Adrenal gland (tissue), 12 donors: Measurements from ENCODE around the gene KIAA2012. TPM values are rescaled to one million over a fixed set of nuclear protein-coding genes. Genes with fewer than 3 reads are reported as not detected.
A peak's percentile ranks its signal among the peaks of the same experiment; 100 is the strongest.

Experiments
- DNase-seq, 7 donors: peaks; one replicate each; pipeline ENCODE4 v3.0.0-alpha.2; 2019 to 2020
- H3K27ac ChIP-seq, 5 donors: fragments of 200-600 bp; sonication (generic) in 4 of 5; 1 replicate in 3 of 5; 2 replicates in 2 of 5; pipeline versions ENCODE4 v1.5.1 to v1.8.0; 2016 to 2020; ENCODE audit warnings: mild to moderate bottlenecking in 1 of 5
- H3K27me3 ChIP-seq: fragments of 200-600 bp; 2 replicates; pipeline ENCODE4 v1.8.0; 2021
- H3K36me3 ChIP-seq, 2 donors: fragments of 200-600 bp; replicated peaks in 1 of 2; 1 replicate in 1 of 2; 2 replicates in 1 of 2; pipeline versions ENCODE4 v1.5.1 to v1.8.0; 2018 to 2022
- H3K4me1 ChIP-seq, 2 donors: fragments of 200-600 bp; replicated peaks in 1 of 2; 1 replicate in 1 of 2; 2 replicates in 1 of 2; pipeline versions ENCODE4 v1.5.1 to v1.8.0; 2018 to 2021
- H3K4me3 ChIP-seq, 4 donors: fragments of 200-600 bp; sonication (generic) in 3 of 4; one replicate each; pipeline ENCODE4 v1.5.1; 2016 to 2018
- H3K9me3 ChIP-seq, 3 donors: fragments of 200-600 bp; sonication (generic) in 1 of 3; replicated peaks in 1 of 3; 1 replicate in 2 of 3; 2 replicates in 1 of 3; pipeline versions ENCODE4 v1.5.1 to v1.8.0; 2016 to 2021
- CTCF ChIP-seq, 6 experiments: fragments of 450-650 bp in 4 of 6; fragments of 200-600 bp in 2 of 6; sonication (generic) in 1 of 6; IDR thresholded peaks; 1 replicate in 5 of 6; 2 replicates in 1 of 6; pipeline versions ENCODE4 v1.5.1 to v1.8.0; 2016 to 2021; ENCODE audit warnings: antibody characterized with exemption in 6 of 6, mild to moderate bottlenecking in 2 of 6, moderate library complexity in 1 of 6
- POLR2A ChIP-seq, 2 donors: fragments of 450-650 bp; IDR thresholded peaks; one replicate each; pipeline ENCODE4 v1.6.1; 2017; ENCODE audit warnings: antibody characterized with exemption in 2 of 2, mild to moderate bottlenecking in 2 of 2, moderate library complexity in 1 of 2
- WGBS, 4 donors: extraction: QIAGEN DNeasy Blood & Tissue Kit in 2 of 4; methylation state at CpG; one replicate each; pipeline versions ENCODE4 v1.1.5 to v1.1.7; 2013 to 2017; 5-methylcytosine and 5-hydroxymethylcytosine counted together
- intact Hi-C, 2 donors: fragments of 100-400 bp; cut with DNase I; formaldehyde crosslinking; loops; one replicate each; pipeline versions ENCODE4 v1.14.1 to v1.15.0; 2022 to 2023
- polyA plus RNA-seq, 3 donors: library from polyadenylated mRNA; stranded (reverse); fragments of 200-250 nt in 2 of 3; fragments of 350-450 nt in 1 of 3; fragmentation: Illumina TruSeq in 1 of 3; extraction: RNeasy Lipid Tissue Mini Kit (QIAGEN cat#74804) in 1 of 3; gene quantifications; one replicate each; pipeline ENCODE4 v1.2.3, GENCODE V29; 2013 to 2014
- total RNA-seq, 9 donors: library from RNA; depleted of rRNA in 4 of 9; stranded (reverse); fragments of >200 nt in 4 of 9; fragments of 120-200 nt in 1 of 9; fragmentation: NEBNext Ultra II Directional in 1 of 9; extraction: Animal tissue kit (Norgen Biotek cat#: 25700) in 1 of 9; gene quantifications; one replicate each; pipeline versions ENCODE4 v1.1.0 to v1.2.4, GENCODE V29; 2013 to 2023
- donor health status: healthy with polysubstance abuse.
- donor health status: Bipolar disorder and iron deficiency.
- donor health status: DM: yes; HTN: yes; CAD: no.
- donor health status: DM: no; HTN: no; CAD: no.
- donor health status: DM: no; HTN: no; CAD: no.
- donor health status: DM: yes; HTN: yes; CAD: no.

Gene KIAA2012
- total and polyA plus RNA-seq, 12 donors: 0.09 to 0.16 (median 0.11) TPM; not detected in 9

- DNase-seq: peak; percentile 90 to 95 (median 92)
- Histone ChIP-seq H3K36me3 (no peaks in the 10 kb centered on the region), H3K4me1 (peaks cover 8 to 17% of the 10 kb centered on the region in 2 donors), H3K4me3 (peak within 1 kb of the TSS; percentile 34 to 76 (median 64)), H3K27ac (peak within 1 kb of the TSS; percentile 39 to 94 (median 85)), H3K27me3 (peaks cover 5% of the 10 kb centered on the region), H3K9me3 (no peaks in the 10 kb centered on the region)
- intact Hi-C loops: no loop called here
- peak; percentile 62 to 77 for TF ChIP-seq POLR2A (IDR thresholded peaks at IDR 0.05)
- TF ChIP-seq CTCF (IDR thresholded peaks at IDR 0.05): peak in 1 of 6 experiments; percentile 11
- 0 to 1% (median 1%) methylated on average over 36 to 109 of the region's 109 CpGs for WGBS, 4 donors
Measured at GRCh38 chr2:202033317-202034248, 39.5 kb upstream of the KIAA2012 start, which contains the start of gene FZD7. Gene FZD7, plus strand, starts transcription at chr2:202033855. Its CDS starts 793 bp downstream, at chr2:202034648.

GRCh38 chr2:202034249-202035088, 38.6 kb upstream of the KIAA2012 start:
- TF ChIP-seq POLR2A (IDR thresholded peaks at IDR 0.05) (no peak), CTCF (IDR thresholded peaks at IDR 0.05) (no peak)
- no peaks in the 10 kb centered on the region for H3K36me3 ChIP-seq
- WGBS, 4 donors: 1% methylated on average over 44 to 105 of the region's 105 CpGs; no CpG with 5 or more reads in 1 of the 4 donors
- no peaks in the 10 kb centered on the region for H3K9me3 ChIP-seq
- peaks cover 8 to 25% of the 10 kb centered on the region in 2 donors for H3K4me1 ChIP-seq
- H3K27me3 ChIP-seq: peaks cover 5% of the 10 kb centered on the region
- peak overlapping the region in 2 of 4 donors; percentile 67 to 76 for H3K4me3 ChIP-seq
- peak overlapping the region; percentile 39 to 94 (median 85) for H3K27ac ChIP-seq
- DNase-seq: peak in 5 of 7 donors; percentile 16 to 32 (median 23)
- intact Hi-C loops: no loop called here

GRCh38 chr2:202035089-202035940, 37.7 kb upstream of the KIAA2012 start:
- peak overlapping the region in 2 of 4 donors; percentile 14 to 76 for H3K4me3 ChIP-seq
- 17 to 67% (median 22%) methylated on average over 3 to 78 of the region's 78 CpGs for WGBS, 4 donors
- peaks cover 8 to 26% of the 10 kb centered on the region in 2 donors for H3K4me1 ChIP-seq
- H3K27me3 ChIP-seq: peaks cover 5% of the 10 kb centered on the region
- H3K36me3 ChIP-seq: no peaks in the 10 kb centered on the region
- peak in 6 of 7 donors; percentile 28 to 63 (median 38) for DNase-seq
- no peak for TF ChIP-seq POLR2A (IDR thresholded peaks at IDR 0.05)
- peak; percentile 8 to 47 (median 21) for TF ChIP-seq CTCF (IDR thresholded peaks at IDR 0.05)
- H3K27ac ChIP-seq: peak overlapping the region in 1 of 5 donors; percentile 90
- intact Hi-C loops: no loop called here
- H3K9me3 ChIP-seq: no peaks in the 10 kb centered on the region
